ENCODE results near the gene DNAH12. TPM values are rescaled to one million over a fixed set of nuclear protein-coding genes. Genes with fewer than 3 reads are reported as not detected.

Gene DNAH12
- total and polyA plus RNA-seq, 4 donors, result 0.05 to 0.08 (median 0.08) TPM; not detected in 1

- no peak for DNase-seq (ENCODE audit: low spot score)
- no peak for TF ChIP-seq FOXA1 (IDR thresholded peaks at IDR 0.05)
- TF ChIP-seq MAX (IDR thresholded peaks at IDR 0.05), result no peak
- TF ChIP-seq FOXA2 (IDR thresholded peaks at IDR 0.05), result no peak
- TF ChIP-seq JUND (IDR thresholded peaks at IDR 0.05), result no peak
- TF ChIP-seq, protein P1, sequence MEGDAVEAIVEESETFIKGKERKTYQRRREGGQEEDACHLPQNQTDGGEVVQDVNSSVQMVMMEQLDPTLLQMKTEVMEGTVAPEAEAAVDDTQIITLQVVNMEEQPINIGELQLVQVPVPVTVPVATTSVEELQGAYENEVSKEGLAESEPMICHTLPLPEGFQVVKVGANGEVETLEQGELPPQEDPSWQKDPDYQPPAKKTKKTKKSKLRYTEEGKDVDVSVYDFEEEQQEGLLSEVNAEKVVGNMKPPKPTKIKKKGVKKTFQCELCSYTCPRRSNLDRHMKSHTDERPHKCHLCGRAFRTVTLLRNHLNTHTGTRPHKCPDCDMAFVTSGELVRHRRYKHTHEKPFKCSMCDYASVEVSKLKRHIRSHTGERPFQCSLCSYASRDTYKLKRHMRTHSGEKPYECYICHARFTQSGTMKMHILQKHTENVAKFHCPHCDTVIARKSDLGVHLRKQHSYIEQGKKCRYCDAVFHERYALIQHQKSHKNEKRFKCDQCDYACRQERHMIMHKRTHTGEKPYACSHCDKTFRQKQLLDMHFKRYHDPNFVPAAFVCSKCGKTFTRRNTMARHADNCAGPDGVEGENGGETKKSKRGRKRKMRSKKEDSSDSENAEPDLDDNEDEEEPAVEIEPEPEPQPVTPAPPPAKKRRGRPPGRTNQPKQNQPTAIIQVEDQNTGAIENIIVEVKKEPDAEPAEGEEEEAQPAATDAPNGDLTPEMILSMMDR (IDR thresholded peaks at IDR 0.05; ENCODE audit: low read depth, low read length, missing input control), result no peak
- TF ChIP-seq HNF4A (conservative IDR thresholded peaks at IDR 0.05), result no peak
- TF ChIP-seq YY1 (IDR thresholded peaks at IDR 0.05), result no peak
- WGBS, result 75% methylated on average over 6 of the region's 6 CpGs
- no peak overlapping the region for H3K4me3 ChIP-seq (ENCODE audit: low read depth in 1 of 3, low read length in 3 of 3)
- no peaks in the 10 kb centered on the region for H3K4me1 ChIP-seq (ENCODE audit: control insufficient read depth in 4 of 4, insufficient read depth in 4 of 4, low read length in 3 of 4)
- no peak overlapping the region for H3K9ac ChIP-seq (ENCODE audit: low read depth in 1 of 2, low read length in 2 of 2)
- no peaks in the 10 kb centered on the region for H3K36me3 ChIP-seq (ENCODE audit: control insufficient read depth in 4 of 4, insufficient read depth in 3 of 4, low read depth in 1 of 4, low read length in 3 of 4)
- peaks cover 0 to 3% (median under 1%) of the 10 kb centered on the region in 4 donors for H3K9me3 ChIP-seq (ENCODE audit: control insufficient read depth in 4 of 4, low read length in 3 of 4)
- H3K27me3 ChIP-seq (ENCODE audit: control insufficient read depth in 4 of 4, insufficient read depth in 4 of 4, low read length in 3 of 4), result peaks cover 0 to 3% (median 0%) of the 10 kb centered on the region in 4 donors
- no peak overlapping the region for H3K27ac ChIP-seq (ENCODE audit: low read depth in 1 of 2, low read length in 2 of 2)
Measured at GRCh38 chr3:57283334-57283733, 260.8 kb downstream of the DNAH12 start.

DNA sequence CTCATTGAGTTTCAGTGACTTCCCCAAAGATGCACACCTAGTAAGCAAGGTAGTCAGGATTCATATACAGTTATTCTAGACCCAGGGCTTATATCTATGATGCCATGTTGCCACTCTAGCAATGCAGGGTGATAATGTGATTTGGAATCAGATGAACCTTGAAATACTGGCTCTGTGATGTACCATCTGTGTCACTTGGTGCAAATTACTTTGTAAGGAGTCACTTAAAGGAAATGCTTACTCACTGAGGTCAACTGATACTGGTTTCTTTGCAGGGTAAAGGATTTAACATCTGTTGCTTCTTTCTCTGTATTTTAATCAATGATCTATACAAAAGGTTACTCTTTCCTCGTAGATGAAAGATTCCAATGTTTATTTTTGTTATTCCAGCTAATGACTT, 262.4 kb downstream of the DNAH12 start:
- Histone ChIP-seq H3K9me3 (ENCODE audit: control insufficient read depth in 4 of 4, low read length in 3 of 4) (peaks cover 0 to 3% (median 0%) of the 10 kb centered on the region in 4 donors), H3K9ac (ENCODE audit: low read depth in 1 of 2, low read length in 2 of 2) (no peak overlapping the region), H3K4me3 (ENCODE audit: low read depth in 1 of 3, low read length in 3 of 3) (no peak overlapping the region), H3K36me3 (ENCODE audit: control insufficient read depth in 4 of 4, insufficient read depth in 3 of 4, low read depth in 1 of 4, low read length in 3 of 4) (no peaks in the 10 kb centered on the region), H3K27me3 (ENCODE audit: control insufficient read depth in 4 of 4, insufficient read depth in 4 of 4, low read length in 3 of 4) (peaks cover 0 to 3% (median 0%) of the 10 kb centered on the region in 4 donors), H3K4me1 (ENCODE audit: control insufficient read depth in 4 of 4, insufficient read depth in 4 of 4, low read length in 3 of 4) (no peaks in the 10 kb centered on the region), H3K27ac (ENCODE audit: low read depth in 1 of 2, low read length in 2 of 2) (no peak overlapping the region)
- DNase-seq (ENCODE audit: low spot score), result no peak
- no peak for TF ChIP-seq RXRA (IDR thresholded peaks at IDR 0.05)
- no peak for TF ChIP-seq EGR1 (IDR thresholded peaks at IDR 0.05; ENCODE audit: low read depth in 2 of 2)
- no peak for TF ChIP-seq FOXA1 (IDR thresholded peaks at IDR 0.05)
- no peak for TF ChIP-seq SP1 (IDR thresholded peaks at IDR 0.05)
- TF ChIP-seq FOXA2 (IDR thresholded peaks at IDR 0.05), result no peak
- TF ChIP-seq RAD21 (IDR thresholded peaks at IDR 0.05), result no peak
- TF ChIP-seq NR2F2 (IDR thresholded peaks at IDR 0.05), result no peak
- TF ChIP-seq, protein P2, sequence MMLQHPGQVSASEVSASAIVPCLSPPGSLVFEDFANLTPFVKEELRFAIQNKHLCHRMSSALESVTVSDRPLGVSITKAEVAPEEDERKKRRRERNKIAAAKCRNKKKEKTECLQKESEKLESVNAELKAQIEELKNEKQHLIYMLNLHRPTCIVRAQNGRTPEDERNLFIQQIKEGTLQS (IDR thresholded peaks at IDR 0.05), result no peak
- TF ChIP-seq YY1 (IDR thresholded peaks at IDR 0.05), result no peak
- no peak for TF ChIP-seq TAF1 (conservative IDR thresholded peaks at IDR 0.05)
- TF ChIP-seq HNF4G (IDR thresholded peaks at IDR 0.05), result no peak
- no peak for TF ChIP-seq JUND (IDR thresholded peaks at IDR 0.05)
- TF ChIP-seq, protein P3, sequence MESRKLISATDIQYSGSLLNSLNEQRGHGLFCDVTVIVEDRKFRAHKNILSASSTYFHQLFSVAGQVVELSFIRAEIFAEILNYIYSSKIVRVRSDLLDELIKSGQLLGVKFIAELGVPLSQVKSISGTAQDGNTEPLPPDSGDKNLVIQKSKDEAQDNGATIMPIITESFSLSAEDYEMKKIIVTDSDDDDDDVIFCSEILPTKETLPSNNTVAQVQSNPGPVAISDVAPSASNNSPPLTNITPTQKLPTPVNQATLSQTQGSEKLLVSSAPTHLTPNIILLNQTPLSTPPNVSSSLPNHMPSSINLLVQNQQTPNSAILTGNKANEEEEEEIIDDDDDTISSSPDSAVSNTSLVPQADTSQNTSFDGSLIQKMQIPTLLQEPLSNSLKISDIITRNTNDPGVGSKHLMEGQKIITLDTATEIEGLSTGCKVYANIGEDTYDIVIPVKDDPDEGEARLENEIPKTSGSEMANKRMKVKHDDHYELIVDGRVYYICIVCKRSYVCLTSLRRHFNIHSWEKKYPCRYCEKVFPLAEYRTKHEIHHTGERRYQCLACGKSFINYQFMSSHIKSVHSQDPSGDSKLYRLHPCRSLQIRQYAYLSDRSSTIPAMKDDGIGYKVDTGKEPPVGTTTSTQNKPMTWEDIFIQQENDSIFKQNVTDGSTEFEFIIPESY (IDR thresholded peaks at IDR 0.05), result no peak
- TF ChIP-seq, protein P1 (IDR thresholded peaks at IDR 0.05; ENCODE audit: low read depth, low read length, missing input control), result no peak
- TF ChIP-seq, protein P4, sequence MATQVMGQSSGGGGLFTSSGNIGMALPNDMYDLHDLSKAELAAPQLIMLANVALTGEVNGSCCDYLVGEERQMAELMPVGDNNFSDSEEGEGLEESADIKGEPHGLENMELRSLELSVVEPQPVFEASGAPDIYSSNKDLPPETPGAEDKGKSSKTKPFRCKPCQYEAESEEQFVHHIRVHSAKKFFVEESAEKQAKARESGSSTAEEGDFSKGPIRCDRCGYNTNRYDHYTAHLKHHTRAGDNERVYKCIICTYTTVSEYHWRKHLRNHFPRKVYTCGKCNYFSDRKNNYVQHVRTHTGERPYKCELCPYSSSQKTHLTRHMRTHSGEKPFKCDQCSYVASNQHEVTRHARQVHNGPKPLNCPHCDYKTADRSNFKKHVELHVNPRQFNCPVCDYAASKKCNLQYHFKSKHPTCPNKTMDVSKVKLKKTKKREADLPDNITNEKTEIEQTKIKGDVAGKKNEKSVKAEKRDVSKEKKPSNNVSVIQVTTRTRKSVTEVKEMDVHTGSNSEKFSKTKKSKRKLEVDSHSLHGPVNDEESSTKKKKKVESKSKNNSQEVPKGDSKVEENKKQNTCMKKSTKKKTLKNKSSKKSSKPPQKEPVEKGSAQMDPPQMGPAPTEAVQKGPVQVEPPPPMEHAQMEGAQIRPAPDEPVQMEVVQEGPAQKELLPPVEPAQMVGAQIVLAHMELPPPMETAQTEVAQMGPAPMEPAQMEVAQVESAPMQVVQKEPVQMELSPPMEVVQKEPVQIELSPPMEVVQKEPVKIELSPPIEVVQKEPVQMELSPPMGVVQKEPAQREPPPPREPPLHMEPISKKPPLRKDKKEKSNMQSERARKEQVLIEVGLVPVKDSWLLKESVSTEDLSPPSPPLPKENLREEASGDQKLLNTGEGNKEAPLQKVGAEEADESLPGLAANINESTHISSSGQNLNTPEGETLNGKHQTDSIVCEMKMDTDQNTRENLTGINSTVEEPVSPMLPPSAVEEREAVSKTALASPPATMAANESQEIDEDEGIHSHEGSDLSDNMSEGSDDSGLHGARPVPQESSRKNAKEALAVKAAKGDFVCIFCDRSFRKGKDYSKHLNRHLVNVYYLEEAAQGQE (IDR thresholded peaks at IDR 0.05), result no peak
- no peak for TF ChIP-seq MAX (IDR thresholded peaks at IDR 0.05)
- WGBS, result 63% methylated on average over 1 of the region's 1 CpG
